Endothelial cell of umbilical vein (primary cell): ENCODE measurements around the gene MCFD2. TPM values are rescaled to one million over a fixed set of nuclear protein-coding genes. Genes with fewer than 3 reads are reported as not detected.

ENCODE experiments used
- BruUV-seq: library from RNA; stranded (reverse); fragments of 400-500 nt; replicated peaks from 2 replicates; lab custom pipeline; 2021; lab: Mats Ljungman, UMichigan
- CTCF ChIA-PET: fragments of 300-600, 350-600 bp; sonication (Branson Sonifier 250); formaldehyde crosslinking; loops from one replicate; lab custom pipeline; 2021; ENCODE audit warnings: antibody characterized with exemption, inconsistent platforms; lab: Charles Lee
- POLR2A ChIA-PET: fragments of 300-600, 350-600 bp; sonication (Branson Sonifier 250); formaldehyde crosslinking; loops from one replicate; lab custom pipeline; 2021; ENCODE audit warnings: antibody characterized with exemption, inconsistent platforms; lab: Charles Lee
- DNase-seq: peaks from one replicate; pipeline ENCODE4 v3.0.0-alpha.2; 2011; ENCODE audit warnings: low read depth, low spot score
- FAIRE-seq: peaks from 2 replicates; lab custom pipeline; 2011; peaks lifted over from hg19 to GRCh38; lab: Jason Lieb, UNC
- H2AFZ ChIP-seq: 2 replicates; pipeline ENCODE4 v1.6.0; 2012; ENCODE audit warnings: low read depth, low read length, control low read depth, inconsistent platforms
- H3K27ac ChIP-seq: 2 replicates; pipeline ENCODE4 v1.5.1; 2011; ENCODE audit warnings: low read depth, mild to moderate bottlenecking, control low read depth, low read length, moderate library complexity; ENCODE audit not compliant: insufficient read depth
- H3K27me3 ChIP-seq, 2 experiments: 2 replicates each; pipeline versions ENCODE4 v1.6.0 to v1.6.1; 2011; ENCODE audit warnings: low read length in 2 of 2, mixed read lengths in 1 of 2; ENCODE audit not compliant: control insufficient read depth in 2 of 2, insufficient read depth in 2 of 2
- H3K36me3 ChIP-seq, 2 experiments: 2 replicates in 1 of 2; 3 replicates in 1 of 2; pipeline ENCODE4 v1.5.1; 2011; ENCODE audit warnings: low read length in 2 of 2, mild to moderate bottlenecking in 1 of 2, moderate library complexity in 1 of 2; ENCODE audit not compliant: control insufficient read depth in 2 of 2, insufficient read depth in 2 of 2; ENCODE audit errors: extremely low read depth in 1 of 2
- H3K4me1 ChIP-seq: 3 replicates; pipeline ENCODE4 v1.5.1; 2011; ENCODE audit warnings: mild to moderate bottlenecking, low read length; ENCODE audit not compliant: control insufficient read depth, insufficient read depth; ENCODE audit errors: extremely low read depth
- H3K4me2 ChIP-seq: 2 replicates; pipeline ENCODE4 v1.6.1; 2011; ENCODE audit warnings: low read length, control low read depth, mixed read lengths; ENCODE audit not compliant: insufficient read depth
- H3K4me3 ChIP-seq, 3 experiments: fragments of 200-600 bp in 1 of 3; sonication (generic), shearing (Covaris generic) in 1 of 3; replicated peaks in 1 of 3; 2 replicates each; pipeline ENCODE4 v1.5.1; 2011 to 2016; ENCODE audit warnings: control low read depth in 3 of 3, low read length in 3 of 3, mild to moderate bottlenecking in 2 of 3, inconsistent platforms in 1 of 3, low read depth in 1 of 3, moderate library complexity in 1 of 3; ENCODE audit not compliant: insufficient read depth in 1 of 3
- H3K79me2 ChIP-seq: 2 replicates; pipeline ENCODE4 v1.6.0; 2012; ENCODE audit warnings: low read length, inconsistent platforms; ENCODE audit not compliant: control insufficient read depth, insufficient read depth
- H3K9ac ChIP-seq: replicated peaks from 2 replicates; pipeline ENCODE3; 2011; ENCODE audit warnings: low read length, control low read depth; ENCODE audit not compliant: insufficient read depth; ENCODE audit errors: extremely low read depth
- H3K9me1 ChIP-seq: replicated peaks from 3 replicates; pipeline ENCODE4 v1.6.0; 2011; ENCODE audit warnings: mild to moderate bottlenecking, low read length; ENCODE audit not compliant: control insufficient read depth, insufficient read depth; ENCODE audit errors: extremely low read depth
- H3K9me3 ChIP-seq: replicated peaks from 2 replicates; pipeline ENCODE4 v1.5.1; 2012; ENCODE audit warnings: low read length, inconsistent platforms; ENCODE audit not compliant: control insufficient read depth, insufficient read depth
- H4K20me1 ChIP-seq: replicated peaks from 2 replicates; pipeline ENCODE3; 2011; ENCODE audit warnings: mild to moderate bottlenecking, low read length; ENCODE audit not compliant: control insufficient read depth, insufficient read depth; ENCODE audit errors: extremely low read depth
- EZH2 ChIP-seq: IDR thresholded peaks from 2 replicates; pipeline ENCODE4 v1.6.1; 2012; ENCODE audit warnings: borderline replicate concordance, low read depth, mild to moderate bottlenecking, moderate library complexity, low read length, inconsistent platforms; ENCODE audit not compliant: severe bottlenecking
- JUN ChIP-seq: IDR thresholded peaks from 2 replicates; pipeline ENCODE4 v1.6.1; 2011; ENCODE audit warnings: borderline replicate concordance, low read depth; ENCODE audit not compliant: insufficient read length, insufficient read depth
- MAX ChIP-seq: IDR thresholded peaks from 2 replicates; pipeline ENCODE4 v1.6.1; 2011; ENCODE audit not compliant: insufficient read depth, insufficient read length
- MYC ChIP-seq: IDR thresholded peaks from one replicate; pipeline ENCODE4 v1.6.1; 2011; ENCODE audit warnings: mild to moderate bottlenecking, low read depth, low read length
- POLR2AphosphoS5 ChIP-seq: IDR thresholded peaks from 2 replicates; pipeline ENCODE4 v1.6.1; 2012; ENCODE audit warnings: low read depth, mild to moderate bottlenecking, control low read depth, low read length, moderate library complexity; ENCODE audit not compliant: insufficient read depth
- dilution Hi-C: fragments of 300-500 bp; cut with MboI; formaldehyde crosslinking; loops from one replicate; pipeline ENCODE4 v1.15.0; 2019; ENCODE audit warnings: low sequenced_read_pairs; ENCODE audit not compliant: extremely low pct_ligation_motif_present
- intact Hi-C: fragments of 100-400 bp; cut with micrococcal nuclease; formaldehyde crosslinking; loops from one replicate; pipeline ENCODE4 v1.10.0; 2022
- polyA plus RNA-seq, 4 experiments: library from polyadenylated mRNA; depleted of rRNA in 3 of 4; stranded (reverse) in 3 of 4; unstranded in 1 of 4; fragments of >200 nt; gene quantifications; 2 replicates each; pipeline versions ENCODE4 v1.2.1 to v1.2.3, GENCODE V29; 2011 to 2012; ENCODE audit warnings: missing spikeins in 1 of 4
- total RNA-seq: library from RNA; stranded (reverse); gene quantifications from 2 replicates; pipeline ENCODE4 v1.2.3, GENCODE V29; 2021
- TF ChIP-seq, protein P1 (sequence below), 2 donors: IDR thresholded peaks; 1 replicate in 1 of 2; 2 replicates in 1 of 2; pipeline ENCODE4 v1.5.1; 2011; ENCODE audit warnings: low read length in 2 of 2, mild to moderate bottlenecking in 2 of 2, moderate library complexity in 2 of 2, control low read depth in 1 of 2, inconsistent platforms in 1 of 2, low read depth in 1 of 2; ENCODE audit not compliant: insufficient read depth in 1 of 2; ENCODE audit errors: extremely low read depth in 1 of 2

MCFD2 gene
- total and polyA plus RNA-seq, 2 donors (not counting 3 experiments of a cell fraction or from before 2014, with no cell fraction given) = 74.8 to 141 TPM

DNA sequence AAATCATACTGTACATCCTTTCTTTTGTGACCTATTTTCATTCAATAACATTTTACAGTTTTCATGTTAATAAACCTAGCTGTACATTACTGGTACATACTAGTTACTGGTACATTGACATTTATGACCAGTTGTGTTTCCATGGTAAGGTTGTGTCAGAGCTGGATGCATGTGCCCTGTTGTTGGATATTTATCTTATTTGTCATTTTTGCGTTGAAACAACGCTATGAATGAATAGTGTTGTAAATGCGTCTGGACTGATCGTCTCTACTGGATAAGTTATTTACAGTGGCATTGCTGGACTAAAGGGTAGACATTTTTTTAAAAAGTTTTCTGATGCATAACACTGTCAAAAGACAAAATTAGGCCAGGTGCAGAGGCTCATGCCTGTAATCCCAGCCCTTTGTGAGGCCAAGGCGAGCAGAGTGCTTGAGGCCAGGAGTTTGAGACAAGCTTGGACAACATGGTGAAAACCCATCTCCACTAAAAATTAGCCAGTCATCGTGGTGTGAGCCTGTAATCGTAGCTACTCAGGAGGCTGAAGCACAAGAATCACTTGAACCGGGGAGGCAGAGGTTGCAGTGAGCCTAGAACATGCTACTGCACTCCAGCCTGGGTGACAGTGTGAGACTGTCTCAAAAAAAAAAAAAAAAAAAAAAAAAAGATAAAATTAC lies 40.2 kb downstream of the MCFD2 start:
- BruUV-seq = no TSS peak
- DNase-seq (no peak), FAIRE-seq (peak; percentile 31)
- Histone ChIP-seq H3K9me1 (no peaks in the 10 kb centered on the region), H4K20me1 (no peaks in the 10 kb centered on the region), H3K4me2 (no peak overlapping the region), H2AFZ (no peak overlapping the region), H3K36me3 (no peaks in the 10 kb centered on the region), H3K4me1 (peaks cover 21% of the 10 kb centered on the region), H3K9me3 (no peaks in the 10 kb centered on the region), H3K9ac (no peak overlapping the region), H3K27ac (no peak overlapping the region), H3K79me2 (no peaks in the 10 kb centered on the region), H3K27me3 (no peaks in the 10 kb centered on the region), H3K4me3 (no peak overlapping the region)
- TF ChIP-seq JUN = no peak
- TF ChIP-seq, protein P1, sequence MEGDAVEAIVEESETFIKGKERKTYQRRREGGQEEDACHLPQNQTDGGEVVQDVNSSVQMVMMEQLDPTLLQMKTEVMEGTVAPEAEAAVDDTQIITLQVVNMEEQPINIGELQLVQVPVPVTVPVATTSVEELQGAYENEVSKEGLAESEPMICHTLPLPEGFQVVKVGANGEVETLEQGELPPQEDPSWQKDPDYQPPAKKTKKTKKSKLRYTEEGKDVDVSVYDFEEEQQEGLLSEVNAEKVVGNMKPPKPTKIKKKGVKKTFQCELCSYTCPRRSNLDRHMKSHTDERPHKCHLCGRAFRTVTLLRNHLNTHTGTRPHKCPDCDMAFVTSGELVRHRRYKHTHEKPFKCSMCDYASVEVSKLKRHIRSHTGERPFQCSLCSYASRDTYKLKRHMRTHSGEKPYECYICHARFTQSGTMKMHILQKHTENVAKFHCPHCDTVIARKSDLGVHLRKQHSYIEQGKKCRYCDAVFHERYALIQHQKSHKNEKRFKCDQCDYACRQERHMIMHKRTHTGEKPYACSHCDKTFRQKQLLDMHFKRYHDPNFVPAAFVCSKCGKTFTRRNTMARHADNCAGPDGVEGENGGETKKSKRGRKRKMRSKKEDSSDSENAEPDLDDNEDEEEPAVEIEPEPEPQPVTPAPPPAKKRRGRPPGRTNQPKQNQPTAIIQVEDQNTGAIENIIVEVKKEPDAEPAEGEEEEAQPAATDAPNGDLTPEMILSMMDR (IDR thresholded peaks at IDR 0.05; ENCODE audit: extremely low read depth in 1 of 2, insufficient read depth in 1 of 2, low read depth in 1 of 2, low read length in 2 of 2) = no peak
- ChIA-PET POLR2A (no interaction called here), CTCF (interaction anchor here (0.9 to 1.9 kb wide), 5 partner anchors 23 to 98 kb away, joined by 3 to 6 read pairs (median 3); no protein-coding TSS in a partner anchor)
- dilution Hi-C loops (no loop called here), intact Hi-C loops (loop anchor here (10.0 kb wide), 1 partner anchor 881 kb away; no protein-coding TSS in a partner anchor)

DNA sequence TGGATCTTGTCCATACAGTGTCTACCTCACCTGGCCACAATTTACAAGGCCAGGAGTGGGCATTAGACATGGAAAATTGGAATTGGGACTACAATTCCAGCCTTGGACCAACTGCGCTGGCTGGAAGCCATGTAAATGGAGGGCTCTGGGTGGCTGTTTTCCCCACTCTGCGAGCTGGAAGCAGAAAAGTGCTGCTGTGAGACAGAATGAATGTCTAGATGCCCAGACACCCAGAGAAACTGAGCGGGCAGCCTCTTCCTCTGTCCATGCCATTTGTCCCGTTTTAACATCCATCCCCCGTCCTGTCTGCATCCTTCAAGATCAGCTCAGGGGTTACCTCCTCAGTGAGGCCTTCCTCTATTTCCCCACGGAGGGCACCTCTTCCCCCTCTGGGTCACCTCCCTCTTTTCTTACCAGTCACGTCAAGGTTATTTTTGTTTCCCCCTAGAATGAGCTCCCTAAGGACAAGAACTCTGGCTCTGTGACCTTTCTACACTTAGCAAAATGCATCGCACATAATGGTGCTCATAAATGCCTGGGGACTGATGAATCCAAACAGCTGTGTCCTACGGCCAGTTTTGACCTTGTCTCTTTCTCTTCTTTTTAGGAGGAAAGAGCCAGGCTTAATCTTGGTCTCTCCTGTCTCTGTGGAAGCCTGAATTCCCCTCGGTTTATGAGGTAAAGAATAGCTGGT lies 41.2 kb downstream of the MCFD2 start:
- POLR2A ChIA-PET = no interaction called here

More for the DNA sequence above, 41.2 kb downstream of the MCFD2 start:
- CTCF ChIA-PET = interaction anchor here (0.9 to 2.0 kb wide), 10 partner anchors 16 to 461 kb away, joined by 3 to 6 read pairs (median 4); no protein-coding TSS in a partner anchor
- BruUV-seq = no TSS peak
- intact Hi-C loops (loop anchor here (10.0 kb wide), 1 partner anchor 880 kb away; no protein-coding TSS in a partner anchor), dilution Hi-C loops (no loop called here)
- H3K79me2 ChIP-seq = no peaks in the 10 kb centered on the region
- DNase-seq (no peak), FAIRE-seq (no peak)
- H3K4me3 ChIP-seq = no peak overlapping the region
- TF ChIP-seq EZH2 = no peak
- TF ChIP-seq, protein P1 (IDR thresholded peaks at IDR 0.05; ENCODE audit: extremely low read depth in 1 of 2, insufficient read depth in 1 of 2, low read depth in 1 of 2, low read length in 2 of 2) = no peak
- TF ChIP-seq MYC = no peak
- no peak for TF ChIP-seq POLR2AphosphoS5
- no peak for TF ChIP-seq MAX
- H3K9me3 ChIP-seq = no peaks in the 10 kb centered on the region
- no peaks in the 10 kb centered on the region for H3K27me3 ChIP-seq
- peaks cover 21% of the 10 kb centered on the region for H3K4me1 ChIP-seq
- no peak overlapping the region for H2AFZ ChIP-seq
- no peaks in the 10 kb centered on the region for H3K9me1 ChIP-seq
- H3K4me2 ChIP-seq = no peak overlapping the region
- no peaks in the 10 kb centered on the region for H4K20me1 ChIP-seq
- H3K9ac ChIP-seq = no peak overlapping the region
- H3K27ac ChIP-seq = no peak overlapping the region
- no peaks in the 10 kb centered on the region for H3K36me3 ChIP-seq
